ENCODE results near the gene PAQR7. TPM values are rescaled to one million over a fixed set of nuclear protein-coding genes. Genes with fewer than 3 reads are reported as not detected.

PAQR7 gene
- total RNA-seq (2012; rRNA removed), result 5.1 and 5.9 TPM in 2 replicates

GRCh38 chr1:25875154-25875855, at the start of gene PAQR7:
PAQR7 (minus strand) TSS chr1:25875708; CDS start chr1:25863839, 11,869 bp downstream.
- H3K9me3 ChIP-seq (replicated peaks; ENCODE audit: low read length), result no peaks in the 10 kb centered on the region
- no peaks in the 10 kb centered on the region for H3K27me3 ChIP-seq (ENCODE audit: control insufficient read depth, insufficient read depth, low read length)
- H3K4me2 ChIP-seq (ENCODE audit: low read length), result peak within 1 kb of the TSS; percentile 88
- H3K36me3 ChIP-seq (ENCODE audit: insufficient read depth, low read length), result peaks cover 3% of the 10 kb centered on the region
- peaks cover 19% of the 10 kb centered on the region for H3K4me1 ChIP-seq (ENCODE audit: control insufficient read depth, insufficient read depth, low read length)
- H3K4me3 ChIP-seq (ENCODE audit: low read length), result peak within 1 kb of the TSS; percentile 72
- peak within 1 kb of the TSS; percentile 75 for H3K9ac ChIP-seq (ENCODE audit: low read depth, low read length)

GRCh38 chr1:25924454-25924853, 48.9 kb upstream of the PAQR7 start:
- H3K27me3 ChIP-seq (ENCODE audit: control insufficient read depth, insufficient read depth, low read length), result peaks cover 3% of the 10 kb centered on the region
- H3K4me1 ChIP-seq (ENCODE audit: control insufficient read depth, insufficient read depth, low read length), result peaks cover 22% of the 10 kb centered on the region
- no peaks in the 10 kb centered on the region for H3K36me3 ChIP-seq (ENCODE audit: insufficient read depth, low read length)
- no peaks in the 10 kb centered on the region for H3K9me3 ChIP-seq (replicated peaks; ENCODE audit: low read length)
- no peak overlapping the region for H3K4me2 ChIP-seq (ENCODE audit: low read length)
- no peak overlapping the region for H3K9ac ChIP-seq (ENCODE audit: low read depth, low read length)
- H3K4me3 ChIP-seq (ENCODE audit: low read length), result no peak overlapping the region

- peak overlapping the region; percentile 79 for H3K9ac ChIP-seq (ENCODE audit: low read depth, low read length)
Measured at GRCh38 chr1:25922971-25923552, 47.6 kb upstream of the PAQR7 start.

GRCh38 chr1:25922056-25922970, 46.8 kb upstream of the PAQR7 start:
- peaks cover 32% of the 10 kb centered on the region for H3K4me1 ChIP-seq (ENCODE audit: control insufficient read depth, insufficient read depth, low read length)
- no peaks in the 10 kb centered on the region for H3K27me3 ChIP-seq (ENCODE audit: control insufficient read depth, insufficient read depth, low read length)
- H3K9me3 ChIP-seq (replicated peaks; ENCODE audit: low read length), result no peaks in the 10 kb centered on the region
- H3K4me3 ChIP-seq (ENCODE audit: low read length), result peak overlapping the region; percentile 71
- no peaks in the 10 kb centered on the region for H3K36me3 ChIP-seq (ENCODE audit: insufficient read depth, low read length)
- H3K9ac ChIP-seq (ENCODE audit: low read depth, low read length), result peak overlapping the region; percentile 79
- peak overlapping the region; percentile 93 for H3K4me2 ChIP-seq (ENCODE audit: low read length)

More at GRCh38 chr1:25922971-25923552, 47.6 kb upstream of the PAQR7 start:
- Histone ChIP-seq H3K36me3 (ENCODE audit: insufficient read depth, low read length) (no peaks in the 10 kb centered on the region), H3K27me3 (ENCODE audit: control insufficient read depth, insufficient read depth, low read length) (peaks cover 3% of the 10 kb centered on the region), H3K4me2 (ENCODE audit: low read length) (peak overlapping the region; percentile 93), H3K9me3 (replicated peaks; ENCODE audit: low read length) (no peaks in the 10 kb centered on the region), H3K4me1 (ENCODE audit: control insufficient read depth, insufficient read depth, low read length) (peaks cover 28% of the 10 kb centered on the region), H3K4me3 (ENCODE audit: low read length) (peak overlapping the region; percentile 71)

GRCh38 chr1:25918615-25919014, 43.1 kb upstream of the PAQR7 start:
- Histone ChIP-seq H3K4me2 (ENCODE audit: low read length) (no peak overlapping the region), H3K4me3 (ENCODE audit: low read length) (no peak overlapping the region), H3K9me3 (replicated peaks; ENCODE audit: low read length) (no peaks in the 10 kb centered on the region), H3K36me3 (ENCODE audit: insufficient read depth, low read length) (no peaks in the 10 kb centered on the region), H3K4me1 (ENCODE audit: control insufficient read depth, insufficient read depth, low read length) (peaks cover 28% of the 10 kb centered on the region), H3K9ac (ENCODE audit: low read depth, low read length) (no peak overlapping the region), H3K27me3 (ENCODE audit: control insufficient read depth, insufficient read depth, low read length) (no peaks in the 10 kb centered on the region)

- H3K4me2 ChIP-seq (ENCODE audit: low read length), result no peak overlapping the region
- no peaks in the 10 kb centered on the region for H3K27me3 ChIP-seq (ENCODE audit: control insufficient read depth, insufficient read depth, low read length)
- H3K4me3 ChIP-seq (ENCODE audit: low read length), result no peak overlapping the region
- no peak overlapping the region for H3K9ac ChIP-seq (ENCODE audit: low read depth, low read length)
- H3K9me3 ChIP-seq (replicated peaks; ENCODE audit: low read length), result no peaks in the 10 kb centered on the region
- peaks cover 22% of the 10 kb centered on the region for H3K4me1 ChIP-seq (ENCODE audit: control insufficient read depth, insufficient read depth, low read length)
- no peaks in the 10 kb centered on the region for H3K36me3 ChIP-seq (ENCODE audit: insufficient read depth, low read length)
Measured at GRCh38 chr1:25917996-25918395, 42.5 kb upstream of the PAQR7 start.

- Histone ChIP-seq H3K36me3 (ENCODE audit: insufficient read depth, low read length) (no peaks in the 10 kb centered on the region), H3K4me3 (ENCODE audit: low read length) (no peak overlapping the region), H3K27me3 (ENCODE audit: control insufficient read depth, insufficient read depth, low read length) (no peaks in the 10 kb centered on the region)
Measured at GRCh38 chr1:25916460-25916859, 41.0 kb upstream of the PAQR7 start.

GRCh38 chr1:25914074-25914995, 38.8 kb upstream of the PAQR7 start:
- Histone ChIP-seq H3K4me1 (ENCODE audit: control insufficient read depth, insufficient read depth, low read length) (peaks cover 22% of the 10 kb centered on the region), H3K9ac (ENCODE audit: low read depth, low read length) (no peak overlapping the region), H3K4me3 (ENCODE audit: low read length) (no peak overlapping the region), H3K27me3 (ENCODE audit: control insufficient read depth, insufficient read depth, low read length) (no peaks in the 10 kb centered on the region), H3K36me3 (ENCODE audit: insufficient read depth, low read length) (no peaks in the 10 kb centered on the region), H3K4me2 (ENCODE audit: low read length) (no peak overlapping the region), H3K9me3 (replicated peaks; ENCODE audit: low read length) (no peaks in the 10 kb centered on the region)

More at GRCh38 chr1:25916460-25916859, 41.0 kb upstream of the PAQR7 start:
- no peaks in the 10 kb centered on the region for H3K9me3 ChIP-seq (replicated peaks; ENCODE audit: low read length)
- no peak overlapping the region for H3K4me2 ChIP-seq (ENCODE audit: low read length)
- H3K4me1 ChIP-seq (ENCODE audit: control insufficient read depth, insufficient read depth, low read length), result peaks cover 22% of the 10 kb centered on the region
- H3K9ac ChIP-seq (ENCODE audit: low read depth, low read length), result no peak overlapping the region

GRCh38 chr1:25913206-25913605, 37.7 kb upstream of the PAQR7 start:
- H3K36me3 ChIP-seq (ENCODE audit: insufficient read depth, low read length), result no peaks in the 10 kb centered on the region
- no peak overlapping the region for H3K9ac ChIP-seq (ENCODE audit: low read depth, low read length)
- no peak overlapping the region for H3K4me2 ChIP-seq (ENCODE audit: low read length)
- no peaks in the 10 kb centered on the region for H3K27me3 ChIP-seq (ENCODE audit: control insufficient read depth, insufficient read depth, low read length)
- no peaks in the 10 kb centered on the region for H3K9me3 ChIP-seq (replicated peaks; ENCODE audit: low read length)
- no peak overlapping the region for H3K4me3 ChIP-seq (ENCODE audit: low read length)
- H3K4me1 ChIP-seq (ENCODE audit: control insufficient read depth, insufficient read depth, low read length), result peaks cover 18% of the 10 kb centered on the region

GRCh38 chr1:25912076-25912831, 36.7 kb upstream of the PAQR7 start:
- Histone ChIP-seq H3K9ac (ENCODE audit: low read depth, low read length) (no peak overlapping the region), H3K4me2 (ENCODE audit: low read length) (peak overlapping the region; percentile 64), H3K36me3 (ENCODE audit: insufficient read depth, low read length) (no peaks in the 10 kb centered on the region), H3K27me3 (ENCODE audit: control insufficient read depth, insufficient read depth, low read length) (no peaks in the 10 kb centered on the region), H3K4me1 (ENCODE audit: control insufficient read depth, insufficient read depth, low read length) (peaks cover 12% of the 10 kb centered on the region), H3K9me3 (replicated peaks; ENCODE audit: low read length) (no peaks in the 10 kb centered on the region), H3K4me3 (ENCODE audit: low read length) (no peak overlapping the region)

Measured in skeletal muscle satellite cell (primary cell).